ENCODE measurements around the gene CST9.

Gene CST9, protein sequence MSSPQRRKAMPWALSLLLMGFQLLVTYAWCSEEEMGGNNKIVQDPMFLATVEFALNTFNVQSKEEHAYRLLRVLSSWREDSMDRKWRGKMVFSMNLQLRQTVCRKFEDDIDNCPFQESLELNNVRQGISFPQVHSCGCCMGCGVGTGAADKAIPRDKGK

DNA sequence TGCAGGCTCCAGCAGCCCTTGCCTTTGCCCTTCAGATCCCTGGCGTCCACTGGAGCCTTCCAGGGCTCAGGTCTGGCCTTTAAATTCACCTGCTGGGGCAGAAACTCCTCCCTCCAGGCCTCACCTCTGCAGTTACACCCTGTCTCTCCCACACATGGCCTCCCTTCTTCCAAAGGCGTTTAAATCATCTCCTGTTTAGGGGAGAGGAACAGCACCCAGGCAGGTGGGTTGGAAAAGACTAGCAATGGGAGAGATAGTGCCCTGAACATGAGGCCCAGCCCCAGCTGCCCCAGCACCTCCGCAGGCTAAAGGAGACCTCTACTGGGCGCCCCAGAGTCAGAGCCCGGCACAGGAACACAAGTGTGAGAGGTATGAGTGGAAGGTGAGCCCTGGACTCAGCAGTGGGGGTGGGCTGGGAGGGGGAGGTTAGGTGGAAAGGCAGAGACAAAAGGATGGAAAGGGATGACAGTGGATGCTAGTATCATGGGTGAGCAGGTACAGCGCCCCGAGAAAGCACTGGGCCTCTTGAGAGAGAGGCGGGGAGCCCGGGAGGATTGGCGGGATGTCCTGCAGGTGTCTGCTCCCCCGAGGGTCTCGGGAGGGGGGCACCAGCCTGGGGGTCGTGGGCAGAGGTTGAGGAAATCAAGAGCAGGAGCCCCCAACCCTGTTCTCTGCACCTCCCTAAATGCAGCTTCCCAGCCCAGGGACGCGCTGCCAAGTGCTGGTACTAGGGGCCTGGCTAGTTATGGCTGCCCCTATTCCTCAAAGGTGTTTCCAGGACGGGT, at the start of gene CST9:
TSS of gene CST9 (minus strand) at position 51 of the 785 bp plus-strand sequence. CDS start 53 bp downstream, outside the sequence.
- no peak for DNase-seq

DNA sequence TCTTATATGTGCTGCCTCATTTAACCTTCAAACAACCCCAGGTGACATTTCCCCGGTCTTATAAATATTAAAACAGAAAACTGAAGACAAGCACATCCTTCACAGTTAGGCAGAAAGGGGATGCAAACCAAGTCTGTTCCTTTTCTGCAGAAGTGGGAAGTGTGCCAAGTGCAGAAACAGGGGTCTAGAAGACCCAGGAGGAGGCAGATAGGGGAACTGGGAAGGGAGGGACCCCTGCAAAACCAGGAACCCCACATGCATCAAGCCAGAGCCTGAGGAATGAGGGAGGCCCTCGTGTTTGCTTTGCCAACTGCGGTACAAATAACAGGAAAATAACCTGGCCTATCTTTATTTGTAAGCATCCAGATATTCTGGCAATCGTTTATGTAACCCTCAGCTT, 49.0 kb upstream of the CST9 start:
- DNase-seq: no peak

DNA sequence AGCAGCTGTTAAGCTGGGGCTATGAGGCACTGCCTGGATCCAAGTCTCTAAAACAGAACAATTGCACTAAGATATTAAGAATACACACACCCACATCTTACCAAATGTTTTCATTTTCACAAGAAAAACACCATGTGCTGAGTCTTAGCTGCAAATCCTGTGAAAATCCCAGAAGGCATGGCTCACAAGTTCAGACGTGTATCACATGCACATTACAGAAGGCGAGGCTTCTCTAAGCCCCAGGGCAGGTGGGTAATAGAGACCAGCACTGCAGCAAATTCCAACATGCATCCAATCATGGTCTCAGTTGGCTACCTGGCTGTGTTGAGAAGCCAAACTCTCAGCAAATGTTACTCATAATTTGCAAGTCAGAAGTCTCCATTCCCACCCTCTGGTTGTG, 48.3 kb upstream of the CST9 start:
- no peak for DNase-seq

DNA sequence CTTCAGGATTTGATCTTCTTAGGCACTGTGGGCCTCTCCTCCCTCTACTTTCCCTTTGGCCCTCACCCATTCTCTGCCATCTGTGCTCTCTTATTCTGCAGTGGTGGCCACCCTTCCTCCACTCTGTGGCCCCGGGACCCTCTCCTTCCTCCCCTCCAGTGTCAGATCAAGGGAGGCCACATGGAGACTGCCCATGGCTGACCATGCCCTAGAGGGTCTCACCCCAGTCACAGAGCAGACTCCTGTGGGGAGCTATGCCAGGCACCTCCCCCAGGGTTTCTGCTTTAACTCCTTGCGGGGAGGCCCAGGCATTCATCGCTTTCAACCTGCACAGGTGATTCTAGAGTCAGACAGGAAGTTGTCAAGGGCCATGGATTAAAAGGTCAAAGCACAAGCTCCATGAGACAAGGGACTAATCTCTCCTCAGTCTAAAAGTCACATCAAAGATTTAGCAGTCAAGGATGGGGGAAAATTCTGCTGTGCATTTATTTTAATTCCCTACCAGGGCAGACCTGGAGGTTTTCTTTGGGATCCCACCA, 47.8 kb upstream of the CST9 start:
- DNase-seq: no peak

DNA sequence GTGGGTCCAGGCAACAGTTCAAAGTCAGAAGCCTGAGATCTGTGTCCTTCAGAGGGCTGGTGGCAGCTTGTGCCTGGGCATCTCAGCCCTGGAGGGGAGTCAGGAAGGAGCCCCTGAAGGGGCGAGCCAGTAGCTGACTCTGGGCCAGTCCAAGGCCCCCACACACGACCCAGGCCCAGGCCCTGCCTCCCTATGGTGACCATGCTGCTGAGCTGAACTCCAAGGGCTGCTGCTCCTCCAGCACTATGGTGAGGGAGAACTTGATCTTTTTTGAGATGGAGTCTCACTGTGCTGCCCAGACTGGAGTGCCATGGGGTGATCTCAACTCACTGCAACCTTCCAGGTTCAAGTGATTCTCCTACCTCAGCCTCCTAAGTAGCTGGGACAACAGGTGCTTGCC, 47.2 kb upstream of the CST9 start:
- DNase-seq: no peak

DNA sequence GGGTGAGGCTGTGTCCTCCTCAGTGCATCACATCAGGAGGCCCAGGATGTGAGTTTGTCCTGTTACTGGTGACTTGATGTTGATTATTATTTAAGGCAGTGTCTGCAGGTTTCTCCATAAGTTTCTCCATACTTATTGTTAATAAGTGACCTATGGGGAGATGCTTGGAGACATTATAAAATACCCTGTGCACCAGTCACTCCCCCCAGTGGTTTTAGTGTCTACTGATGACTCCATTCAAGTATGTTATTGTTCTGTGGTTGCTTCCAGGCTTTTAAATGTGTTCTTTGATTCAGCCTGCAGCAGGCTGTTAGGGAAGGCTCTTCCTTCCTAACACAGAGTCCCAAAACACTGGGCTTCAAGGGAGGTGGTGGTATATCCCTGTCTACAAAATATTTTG, 46.7 kb upstream of the CST9 start:
- no peak for DNase-seq

DNA sequence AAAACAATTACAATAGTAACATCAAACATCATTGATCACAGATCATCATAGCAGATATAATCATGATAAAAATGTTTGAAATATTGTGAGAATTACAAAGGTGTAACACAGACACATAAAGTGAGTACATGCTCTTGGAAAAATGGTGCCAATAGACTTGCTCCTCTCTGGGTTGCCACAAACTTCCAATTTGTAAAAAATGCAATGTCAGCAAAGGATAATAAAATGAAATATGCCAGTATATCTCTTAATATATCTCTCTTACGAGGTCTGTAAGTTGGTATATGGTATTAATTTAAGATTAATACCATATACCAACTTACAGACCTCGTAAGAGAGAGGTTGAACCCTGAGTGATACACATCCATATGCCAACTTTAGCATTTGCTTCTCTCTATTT, 45.4 kb upstream of the CST9 start:
- DNase-seq: no peak

DNA sequence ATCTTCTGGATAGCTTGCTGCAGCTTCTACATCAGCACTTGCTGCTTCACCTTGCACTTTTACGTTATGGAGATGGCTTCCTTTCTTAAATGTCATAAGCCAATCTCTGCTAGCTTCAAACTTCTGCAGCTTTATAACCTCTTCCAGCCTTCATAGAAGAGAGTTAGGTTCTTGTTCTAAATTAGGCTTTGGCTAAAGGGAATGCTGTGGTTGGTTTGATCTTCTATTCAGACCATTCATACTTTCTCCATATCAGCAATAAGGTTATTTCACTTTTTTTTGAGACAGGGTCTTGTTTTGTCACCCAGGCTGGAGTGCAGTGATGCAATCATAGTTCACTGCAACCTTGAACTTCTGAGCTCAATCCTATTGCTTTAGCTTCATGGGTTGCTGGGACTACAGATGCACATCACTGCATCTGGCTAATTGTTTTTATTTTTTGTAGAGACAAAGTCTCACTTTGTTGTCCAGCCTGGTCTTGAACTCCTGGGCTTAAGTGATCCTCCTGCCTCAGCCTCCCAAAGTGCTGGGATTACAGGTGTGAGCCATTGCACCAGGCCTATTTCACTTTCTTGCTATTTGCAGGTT, 44.2 kb upstream of the CST9 start:
- DNase-seq: no peak

DNA sequence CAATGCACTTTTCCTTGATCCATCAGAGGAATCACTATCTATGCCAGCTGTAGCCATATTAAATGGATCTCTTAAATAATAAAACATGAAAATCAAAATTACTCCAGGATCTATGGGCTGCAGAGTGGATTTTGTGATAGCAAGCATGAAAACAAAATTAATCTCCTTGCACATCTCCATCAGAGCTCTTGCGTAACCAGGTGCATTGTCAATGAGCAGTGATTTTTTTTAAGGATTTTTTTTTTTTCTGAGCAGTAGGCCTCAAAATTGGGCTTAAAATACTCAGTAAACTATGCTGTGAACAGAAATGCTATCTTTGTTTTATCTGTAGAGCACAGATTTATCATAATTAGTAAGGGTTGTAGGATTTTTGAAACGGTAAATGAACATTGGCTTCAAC, 43.5 kb upstream of the CST9 start:
- DNase-seq: no peak

DNA sequence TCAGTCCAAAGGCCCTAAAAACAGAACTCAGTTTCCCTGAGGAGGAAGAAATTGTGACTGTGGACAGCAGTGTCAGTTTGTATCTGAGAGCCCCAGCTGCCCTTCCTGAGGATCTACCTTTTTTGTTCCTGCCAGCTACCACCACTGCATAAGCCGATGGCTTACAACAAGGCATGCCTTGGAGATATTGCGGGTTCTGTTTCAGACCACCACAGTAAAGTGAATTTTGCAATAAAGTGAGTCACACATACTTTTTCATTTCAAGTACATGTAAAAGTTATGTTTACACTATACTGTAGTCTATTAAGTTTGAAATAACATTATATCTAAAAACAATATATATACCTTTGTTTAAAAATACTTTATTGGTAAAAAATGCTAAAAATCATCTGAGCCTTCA, 41.6 kb upstream of the CST9 start:
- DNase-seq: no peak

DNA sequence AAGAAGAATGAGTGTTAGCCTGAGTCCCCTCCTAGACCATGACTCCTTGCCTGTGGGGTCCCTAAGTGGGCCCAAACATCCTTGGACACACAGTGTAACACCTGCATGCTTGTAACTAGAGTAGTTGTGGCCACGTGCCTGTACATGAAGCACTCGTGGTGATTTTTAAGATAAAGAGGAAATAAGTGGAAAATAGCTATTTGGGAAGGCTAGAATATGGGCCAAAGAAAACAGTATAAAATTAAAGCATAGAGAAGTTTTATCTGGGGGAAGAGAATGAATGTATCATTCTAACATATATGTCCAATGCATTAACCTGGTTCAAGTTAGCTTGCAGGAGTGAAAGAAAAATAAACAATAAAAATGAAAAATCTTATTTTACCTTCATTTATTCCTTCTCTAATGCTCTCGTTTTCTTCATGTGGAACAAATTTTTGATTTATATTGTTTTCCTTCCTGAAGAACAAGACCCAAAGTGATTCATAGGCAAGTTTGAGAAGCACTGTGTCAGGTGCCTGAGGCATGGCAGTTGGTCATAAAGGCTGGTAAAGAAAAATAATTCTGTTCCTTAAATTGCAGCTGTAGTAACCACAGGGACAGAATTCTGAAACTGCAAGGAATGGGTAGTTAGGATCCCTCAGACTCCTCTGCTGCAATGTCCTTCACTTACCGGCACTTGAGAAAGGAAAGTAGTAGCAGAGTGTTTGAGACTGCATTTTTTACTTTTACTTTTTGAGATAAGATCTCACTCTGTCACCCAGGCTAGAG, 40.6 kb upstream of the CST9 start:
- no peak for DNase-seq

DNA sequence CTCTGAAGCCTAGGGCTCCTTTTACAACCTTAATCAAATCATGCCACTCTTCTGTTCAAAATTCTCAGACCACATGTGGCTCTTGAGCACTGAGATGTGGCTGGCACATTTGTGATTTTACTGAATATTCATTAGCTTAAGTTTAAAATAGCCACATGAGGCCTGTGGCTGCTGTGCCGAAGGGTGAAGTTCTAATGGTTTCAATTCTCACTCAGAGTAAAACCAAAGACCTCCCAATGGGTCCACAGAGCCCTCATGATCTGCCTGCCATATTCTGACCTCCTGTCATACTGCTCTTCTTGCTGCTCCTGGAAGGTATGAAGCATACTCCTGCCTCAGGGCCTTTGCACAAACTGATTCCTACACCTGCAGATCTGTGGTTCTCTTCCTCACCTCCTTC, 39.9 kb upstream of the CST9 start:
- DNase-seq: no peak

DNA sequence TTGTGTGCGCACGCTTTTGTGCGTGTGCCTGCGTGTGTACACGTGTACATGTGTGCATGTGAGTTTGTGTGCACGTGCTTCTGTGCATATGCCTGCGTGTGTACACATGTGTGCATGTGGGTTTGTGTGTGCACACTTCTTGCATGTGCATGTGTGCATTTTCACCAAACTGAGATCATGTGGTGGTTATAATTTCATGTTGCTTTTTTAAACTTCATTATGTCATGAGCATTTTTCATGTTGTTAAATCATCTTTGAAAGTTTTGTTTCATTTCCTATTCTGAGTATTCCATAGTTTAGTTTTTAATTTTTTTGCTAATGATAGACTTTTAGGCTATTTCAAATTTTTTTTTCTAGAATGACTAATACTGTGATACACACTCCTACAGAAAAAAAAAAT, 38.4 kb upstream of the CST9 start:
- DNase-seq: no peak

DNA sequence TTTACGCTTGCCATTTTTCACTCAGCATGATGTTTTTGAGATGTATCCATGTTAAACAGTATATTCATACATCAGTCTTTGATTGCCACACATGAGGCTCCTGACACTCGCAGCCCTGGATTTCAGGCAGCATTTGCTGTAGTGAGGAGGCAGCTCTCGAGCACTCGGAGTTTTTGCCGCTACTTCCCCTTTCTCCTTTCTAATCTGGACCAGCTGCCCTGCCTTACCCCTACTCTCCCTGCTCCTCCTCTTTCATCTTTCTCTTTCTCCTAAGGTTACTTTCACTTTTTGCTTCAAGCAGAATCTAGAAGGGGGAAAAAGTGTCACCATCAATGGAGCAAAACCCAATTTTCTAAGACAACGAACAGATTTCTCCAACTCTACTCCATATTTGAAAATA, 37.9 kb upstream of the CST9 start:
- no peak for DNase-seq

DNA sequence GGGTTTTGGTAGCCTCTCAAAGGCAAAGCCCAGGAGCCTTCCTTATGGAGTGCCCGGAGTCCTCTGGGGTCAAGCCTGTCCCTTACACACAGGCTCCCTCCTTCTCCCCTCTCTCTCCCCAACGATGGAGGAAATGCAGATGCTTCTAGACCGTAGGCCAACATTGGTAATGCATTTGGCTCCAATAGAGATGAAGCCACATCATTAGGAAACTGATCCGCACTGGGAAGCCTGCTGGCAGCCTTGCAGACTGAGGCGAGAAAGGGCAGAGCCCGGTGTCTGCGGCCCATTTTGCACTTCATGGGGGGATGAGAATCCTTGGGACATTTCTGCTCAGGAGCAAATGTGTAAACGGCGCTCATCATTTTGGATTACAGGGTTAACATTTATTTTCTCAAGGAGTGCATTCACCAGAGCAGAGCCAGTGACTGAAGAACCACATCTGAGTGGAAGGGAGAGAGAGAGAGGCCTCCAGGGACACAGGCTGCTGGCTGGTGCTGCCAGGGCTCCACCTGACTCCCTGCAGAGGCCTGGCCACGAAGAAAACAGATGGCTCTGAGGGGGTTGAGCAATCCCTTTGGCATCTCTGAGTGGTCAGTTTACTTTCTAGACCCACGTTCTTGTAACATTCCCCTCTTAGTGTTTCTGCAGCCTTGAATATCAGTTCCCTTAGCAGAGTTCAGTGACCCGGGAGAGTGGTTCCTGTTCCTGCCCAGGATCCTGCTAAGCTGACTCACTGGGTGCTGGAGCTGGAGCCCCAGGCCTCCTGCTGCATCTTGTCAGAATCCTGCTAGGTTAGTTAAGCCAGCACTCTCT, 36.4 kb upstream of the CST9 start:
- no peak for DNase-seq

DNA sequence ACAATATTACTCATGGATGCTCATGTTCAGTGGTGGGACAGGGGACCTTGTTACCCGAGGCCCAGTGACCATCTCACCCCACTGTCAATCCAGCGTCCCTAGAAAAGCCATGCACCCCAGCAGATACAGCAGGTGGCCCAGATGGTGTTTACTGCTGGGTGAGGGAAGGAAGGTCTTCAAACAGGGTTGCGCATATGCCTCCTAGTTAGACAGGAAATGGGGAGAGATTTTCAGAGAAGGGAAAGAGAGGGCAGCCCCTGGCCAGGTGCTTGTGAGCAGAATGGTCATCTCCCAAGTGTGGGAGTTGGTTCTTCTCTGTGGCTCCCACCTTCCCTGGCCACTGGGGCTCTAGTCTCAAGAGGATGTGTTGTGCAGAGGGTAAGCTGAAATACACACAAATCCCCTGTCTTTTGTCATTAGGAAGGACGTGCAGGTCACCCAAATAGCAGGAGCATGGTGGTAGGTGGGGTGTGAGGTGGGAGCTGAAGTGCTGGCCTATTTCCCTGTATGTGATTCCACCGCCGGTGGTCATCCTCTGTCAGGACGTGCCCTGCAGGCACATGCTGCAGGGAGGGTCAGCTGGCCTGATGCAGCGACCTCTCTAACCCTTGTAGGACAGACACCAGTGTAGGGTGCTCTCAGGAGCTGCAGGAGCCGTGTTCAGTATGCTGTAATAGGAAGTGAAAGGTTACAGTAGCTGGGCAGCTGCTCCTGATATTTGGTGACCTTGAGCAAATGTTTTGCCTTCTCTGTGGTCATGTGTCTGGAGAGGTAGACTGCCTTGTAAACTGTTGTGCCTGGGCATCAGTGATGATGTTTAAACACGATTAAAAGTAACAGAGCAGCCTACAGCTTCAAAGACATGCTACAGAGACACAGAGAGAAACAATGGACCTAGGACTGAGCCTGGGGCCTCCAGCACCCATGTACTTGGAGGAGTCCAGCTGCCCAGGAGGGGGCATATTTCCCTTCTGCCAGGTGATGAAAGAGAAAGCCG, 35.3 kb upstream of the CST9 start:
- DNase-seq: no peak

DNA sequence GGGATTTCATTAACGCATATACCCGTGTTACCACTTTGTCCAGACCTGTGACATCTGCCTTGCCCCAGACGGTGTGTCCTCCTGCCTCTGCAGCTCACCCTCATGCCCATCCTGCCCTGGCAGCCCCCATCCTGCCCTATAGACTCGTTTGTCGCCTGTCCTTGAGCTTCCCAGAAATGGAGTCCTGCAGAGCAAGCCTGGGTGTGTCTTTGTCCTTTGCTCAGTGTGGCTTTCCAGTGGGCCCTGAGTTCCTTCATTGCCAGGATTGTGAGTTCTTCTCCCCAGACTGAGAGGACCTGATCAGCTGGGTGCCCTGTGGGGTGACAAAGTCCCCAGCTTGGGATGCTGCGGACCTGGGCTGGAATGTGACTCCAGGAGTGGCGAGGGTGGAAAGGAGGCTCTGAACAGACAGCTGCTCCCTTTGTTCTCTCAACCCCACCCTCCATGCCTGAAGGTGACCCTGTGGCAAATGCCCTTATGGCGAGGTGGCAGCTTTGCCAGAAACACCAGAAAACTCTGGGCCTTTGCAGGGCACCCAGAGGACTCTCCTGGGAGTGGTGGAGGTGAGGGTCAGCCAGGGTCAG, 34.4 kb upstream of the CST9 start:
- no peak for DNase-seq

DNA sequence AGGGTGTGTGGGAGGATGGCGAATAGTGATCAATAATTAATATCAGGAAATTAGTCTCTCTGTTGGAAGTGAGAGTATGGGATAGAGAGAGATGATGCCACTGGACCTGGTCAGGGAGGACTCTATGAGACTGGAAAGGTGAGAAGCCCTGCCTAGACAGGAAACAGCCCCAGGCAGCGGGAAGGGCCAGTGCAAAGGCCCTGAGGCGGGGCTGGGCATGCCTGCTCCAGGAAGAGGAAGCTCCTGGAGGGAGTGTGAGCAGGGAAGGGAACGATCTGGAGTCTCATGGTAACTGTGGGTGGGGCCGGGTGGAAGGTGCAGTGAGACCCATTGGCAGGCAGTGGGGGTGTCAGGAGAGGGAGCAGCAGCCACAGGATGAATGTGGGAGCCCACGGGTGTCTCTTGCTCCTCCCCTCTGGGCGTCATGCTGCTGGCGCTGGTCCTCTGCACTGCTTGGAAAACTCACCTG, 33.8 kb upstream of the CST9 start:
- DNase-seq: no peak

DNA sequence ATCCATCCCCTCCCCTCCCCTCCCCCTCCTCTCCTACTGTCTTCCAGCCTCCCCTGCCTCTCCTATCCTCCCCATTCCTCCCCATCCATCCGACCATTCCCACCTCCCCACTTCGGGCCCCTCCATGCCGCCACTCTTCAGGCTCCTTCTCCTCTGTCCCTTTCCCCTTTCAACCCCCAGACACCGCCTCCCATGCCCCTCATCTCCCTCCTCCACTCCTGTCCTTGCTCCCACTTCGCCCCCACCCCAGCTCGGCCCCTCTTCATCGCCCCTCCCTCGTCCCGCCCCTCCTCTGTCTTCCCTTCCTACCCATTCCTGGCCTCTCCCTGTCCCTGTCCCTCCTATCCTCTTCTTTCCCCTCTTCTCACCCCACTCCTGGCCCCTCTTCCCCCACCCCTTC, 32.6 kb upstream of the CST9 start:
- DNase-seq: no peak

DNA sequence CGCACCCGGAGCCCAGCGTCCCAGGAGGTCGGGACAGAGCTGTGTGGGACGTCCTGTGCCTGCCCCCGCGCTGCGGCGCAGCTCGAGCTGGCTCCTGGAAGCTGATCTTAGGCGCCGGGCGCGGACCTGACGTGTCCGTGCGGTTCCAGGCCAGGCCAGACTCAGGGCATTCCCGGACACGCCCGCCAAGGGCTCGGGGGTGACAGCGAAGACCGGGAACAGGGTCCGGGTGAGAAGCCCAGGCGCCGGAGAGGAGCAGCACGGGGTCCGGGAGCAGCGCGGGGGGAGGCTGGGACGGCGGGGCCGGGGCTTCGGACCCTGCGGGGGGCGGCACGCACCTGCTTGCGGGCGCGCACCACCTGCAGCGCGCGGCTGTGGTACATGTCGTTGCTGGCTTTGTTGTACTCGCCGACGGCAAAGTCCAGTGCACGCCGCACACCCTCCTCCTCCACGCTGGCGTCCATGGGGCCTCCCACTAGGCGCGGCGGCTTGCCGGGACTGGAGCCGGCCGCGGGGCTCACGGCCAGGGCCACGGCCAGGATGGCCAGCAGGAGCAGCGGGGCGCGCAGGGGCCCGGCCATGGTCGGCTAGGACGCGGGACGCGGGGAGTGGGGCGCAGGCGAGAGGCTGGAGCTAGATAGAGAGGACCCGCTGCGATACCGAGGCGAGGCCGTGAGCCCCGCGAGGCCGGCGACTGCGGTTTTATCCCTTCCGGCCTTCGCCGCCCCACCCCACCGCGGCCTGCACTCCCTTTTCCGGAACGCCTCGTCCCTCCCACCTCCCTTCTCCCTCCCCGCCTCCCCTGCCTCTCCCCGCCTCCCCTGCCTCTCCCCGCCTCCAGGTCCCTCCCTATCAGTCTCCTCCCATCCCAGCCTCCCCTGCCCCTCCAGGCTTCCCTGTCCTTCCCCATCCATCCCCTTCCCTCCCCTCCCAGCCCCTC, 31.8 kb upstream of the CST9 start, which contains the start of gene CST3:
TSS of gene CST3 (minus strand) at position 674 of the 940 bp plus-strand sequence. CDS start at position 581, 93 bp downstream.
- DNase-seq: peak; percentile 69
